HG03432 (cell line): ENCODE results near the gene CREB3.

Experiments used
- ATAC-seq: cut with Tn5 transposase; IDR thresholded peaks from one replicate; pipeline ENCODE4 v1.9.1; 2021; ENCODE audit warnings: mild to moderate bottlenecking, moderate library complexity; ENCODE audit not compliant: unreplicated experiment

CREB3 gene

GRCh38 chr9:35725362-35725761 lies 7.1 kb upstream of the CREB3 start:
- ATAC-seq: no peak

- peak; percentile 40 for ATAC-seq
Observed at GRCh38 chr9:35726931-35727330, 5.5 kb upstream of the CREB3 start.

- ATAC-seq: no peak
Observed at GRCh38 chr9:35727676-35728040, 4.8 kb upstream of the CREB3 start.

DNA sequence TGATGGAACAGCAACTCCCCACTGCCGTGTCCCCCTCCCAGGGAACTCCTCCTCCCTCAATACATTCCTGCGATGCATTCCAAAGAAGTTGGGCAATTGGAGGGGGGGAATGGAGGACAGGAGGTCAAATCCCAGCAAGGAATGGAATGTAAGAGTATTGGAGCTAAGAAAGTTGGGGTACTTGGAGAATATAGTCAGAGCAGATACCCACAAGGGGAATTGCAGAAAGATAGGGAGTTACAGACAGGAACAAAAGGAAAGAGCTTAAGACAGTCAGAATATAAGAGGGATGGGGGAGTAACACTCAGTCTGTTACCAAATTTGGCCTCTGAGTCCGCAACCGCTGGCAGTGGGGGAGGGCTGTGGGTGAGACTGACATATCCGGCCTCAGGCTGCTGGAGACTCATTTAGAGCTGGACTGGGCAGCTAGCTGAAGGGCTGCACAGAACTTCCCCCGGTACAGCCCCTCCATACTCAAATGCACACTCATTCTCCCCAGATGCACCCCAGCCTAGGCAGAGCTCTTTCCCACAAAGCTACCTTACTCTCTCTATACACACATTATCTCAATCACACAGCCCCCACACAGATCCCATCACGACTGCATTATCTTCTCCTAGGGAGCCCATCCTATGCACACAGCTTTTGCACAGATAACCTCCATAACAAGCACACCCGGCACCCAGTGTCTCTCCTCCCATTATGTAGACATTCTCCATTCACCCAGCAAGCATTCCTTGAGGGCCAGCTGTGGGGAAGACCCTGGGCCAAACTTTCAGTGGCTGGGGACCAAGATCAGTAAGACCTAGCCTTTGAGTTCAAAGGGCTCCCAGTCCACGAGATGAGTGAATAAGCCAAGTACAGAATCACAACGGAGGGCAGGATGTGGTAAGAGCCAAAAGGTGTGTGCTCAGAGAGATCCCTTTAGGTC lies 4.2 kb upstream of the CREB3 start:
- no peak for ATAC-seq

- no peak for ATAC-seq
Observed at GRCh38 chr9:35729101-35729500, 3.4 kb upstream of the CREB3 start.

DNA sequence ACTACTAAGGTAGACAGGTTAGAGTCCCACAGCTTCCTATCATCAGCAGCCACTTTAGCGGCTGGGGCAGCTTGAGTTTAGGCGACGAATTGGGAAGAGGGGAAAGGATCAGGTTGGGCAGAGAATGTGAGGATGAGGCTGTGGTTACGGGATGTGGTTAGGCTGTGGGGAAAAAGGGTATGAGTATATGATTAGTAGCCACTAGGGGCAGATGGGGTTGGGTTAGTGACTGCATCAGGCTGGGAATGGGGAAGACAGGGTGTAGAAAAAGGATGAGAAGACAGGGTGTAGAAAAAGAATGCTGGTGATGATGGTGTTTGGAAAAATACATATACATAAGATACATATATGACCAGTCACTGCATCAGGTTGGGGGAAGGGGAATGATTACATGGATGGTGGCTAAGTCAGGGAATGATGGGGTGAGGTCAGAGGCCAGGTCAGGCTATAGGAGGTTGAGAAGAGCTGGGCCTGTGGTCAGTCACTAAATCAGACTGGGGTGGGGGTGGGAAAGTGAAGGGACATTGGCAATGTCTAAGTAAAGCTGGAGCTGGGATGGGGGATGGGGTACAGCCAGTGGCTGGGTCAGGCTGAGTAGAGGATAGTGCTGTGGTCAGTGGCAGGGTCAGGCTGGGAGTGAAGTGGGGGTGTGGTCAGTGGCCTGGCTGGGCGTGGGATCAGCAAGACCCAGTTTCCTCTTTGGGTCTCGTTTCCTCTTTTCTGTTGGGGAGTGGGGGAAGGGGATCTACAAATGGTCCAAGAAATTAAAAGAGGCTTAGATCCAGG lies 2.6 kb upstream of the CREB3 start:
- no peak for ATAC-seq

- ATAC-seq: no peak
Observed at GRCh38 chr9:35730486-35730854, 2.0 kb upstream of the CREB3 start.

GRCh38 chr9:35731415-35732184 lies 866 bp upstream of the CREB3 start:
- peak; percentile 0 for ATAC-seq

GRCh38 chr9:35732800-35733541 lies 505 bp downstream of the CREB3 start:
- peak; percentile 0 for ATAC-seq

- ATAC-seq: no peak
Observed at GRCh38 chr9:35734096-35734495, 1.6 kb downstream of the CREB3 start.

GRCh38 chr9:35736201-35736633 lies 3.8 kb downstream of the CREB3 start:
- no peak for ATAC-seq

GRCh38 chr9:35737143-35737542 lies 4.7 kb downstream of the CREB3 start:
- ATAC-seq: no peak

- no peak for ATAC-seq
Observed at GRCh38 chr9:35738186-35738585, 5.7 kb downstream of the CREB3 start.

- no peak for ATAC-seq
Observed at GRCh38 chr9:35738924-35739323, 6.5 kb downstream of the CREB3 start.

DNA sequence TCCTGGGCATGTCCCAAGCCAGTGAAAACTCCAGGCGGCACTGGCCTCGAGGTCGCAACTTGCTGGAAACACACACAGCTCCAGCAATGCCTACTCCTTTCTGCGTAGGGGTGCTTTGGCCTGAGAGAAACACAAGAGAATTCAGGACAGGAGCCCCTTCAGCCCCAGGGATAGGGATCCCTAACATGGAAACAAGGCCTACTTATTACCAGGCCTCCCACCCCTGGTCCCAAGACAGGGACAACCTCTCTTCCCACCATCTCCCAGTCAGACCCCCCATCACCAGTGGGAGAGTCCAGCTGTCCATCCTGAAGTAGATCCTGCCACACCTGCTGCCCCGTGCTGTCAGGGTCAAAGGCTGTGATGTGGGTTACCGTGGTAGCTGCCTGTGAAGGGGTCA lies 7.8 kb downstream of the CREB3 start:
- ATAC-seq: no peak

DNA sequence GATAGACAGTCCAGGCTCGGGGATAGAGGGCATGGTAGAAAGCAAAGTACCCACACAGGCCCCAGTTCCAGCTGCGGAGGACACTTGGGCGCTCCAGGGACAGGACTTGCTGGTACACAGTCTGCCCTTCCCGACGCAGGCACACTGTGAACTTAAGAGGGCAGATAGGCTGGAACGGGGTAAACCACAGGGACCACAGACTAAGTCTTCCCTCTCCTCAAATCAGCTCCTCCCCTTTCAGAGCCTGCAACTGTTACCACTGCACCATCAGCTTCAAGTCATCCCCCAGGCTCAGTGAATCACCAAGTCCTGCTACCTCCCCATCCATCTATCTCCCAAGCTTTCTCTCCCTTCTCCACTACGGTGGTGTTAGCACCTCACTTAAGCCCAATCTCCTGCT lies 9.3 kb downstream of the CREB3 start:
- ATAC-seq: no peak

DNA sequence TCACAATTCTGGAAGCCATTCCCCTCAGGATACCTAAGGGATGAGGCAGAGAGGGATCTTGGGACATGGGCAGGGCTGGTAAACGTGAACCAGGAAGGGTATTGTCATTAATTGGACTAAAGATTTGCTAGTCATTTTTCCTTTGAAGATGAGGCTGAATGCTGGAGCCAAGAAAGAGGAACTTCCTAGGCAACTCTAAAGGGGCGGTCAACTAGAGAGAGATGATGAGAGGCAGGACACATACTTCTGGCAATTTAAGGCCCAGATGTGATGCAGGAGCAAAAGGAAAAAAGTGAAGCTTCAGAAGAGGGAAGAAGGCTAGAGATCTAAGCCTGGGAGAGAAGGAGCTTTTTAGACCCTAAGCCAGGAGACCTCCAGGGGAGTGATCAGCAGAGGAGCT lies 11.0 kb downstream of the CREB3 start:
- ATAC-seq: no peak

- no peak for ATAC-seq
Observed at GRCh38 chr9:35743880-35744518, 11.5 kb downstream of the CREB3 start.

- no peak for ATAC-seq
Observed at GRCh38 chr9:35745569-35745968, 13.1 kb downstream of the CREB3 start.

DNA sequence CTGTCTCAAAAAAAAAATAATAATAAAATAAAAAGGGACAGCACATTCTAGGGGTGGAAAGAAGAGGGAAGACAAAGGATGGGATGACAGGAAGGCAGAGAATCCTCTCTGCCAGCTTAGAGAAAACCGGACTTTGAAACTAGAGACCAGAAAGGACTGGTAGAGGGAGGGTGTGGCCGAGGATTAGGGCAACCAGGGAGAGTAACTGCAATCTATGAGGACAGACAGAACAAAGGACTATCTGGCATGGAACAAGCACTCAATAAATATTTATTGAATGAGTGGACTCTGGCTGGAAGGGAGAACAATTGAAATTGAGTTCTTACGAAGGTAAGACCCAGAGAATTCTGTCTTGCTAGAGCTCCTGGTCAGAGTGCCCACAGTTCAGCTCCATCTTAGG lies 14.1 kb downstream of the CREB3 start:
- ATAC-seq: no peak
